ENCODE data around the gene PTGER3.
A peak's percentile ranks its signal among the peaks of the same experiment; 100 is the strongest.

The PTGER3 gene

GRCh38 chr1:71087060-71087459 is 39.4 kb upstream of the PTGER3 start:
- TF ChIP-seq CTCF (IDR thresholded peaks at IDR 0.05) (no peak), ZFX (IDR thresholded peaks at IDR 0.05; ENCODE audit: borderline replicate concordance) (no peak)

GRCh38 chr1:71086331-71086730 is 38.7 kb upstream of the PTGER3 start:
- H3K27ac ChIP-seq = no peak overlapping the region
- TF ChIP-seq ZFX (IDR thresholded peaks at IDR 0.05; ENCODE audit: borderline replicate concordance) (no peak), CTCF (IDR thresholded peaks at IDR 0.05) (no peak)

More at GRCh38 chr1:71087060-71087459, 39.4 kb upstream of the PTGER3 start:
- H3K27ac ChIP-seq = no peak overlapping the region

GRCh38 chr1:71083271-71083670 is 35.7 kb upstream of the PTGER3 start:
- no peak overlapping the region for H3K27ac ChIP-seq
- TF ChIP-seq CTCF (IDR thresholded peaks at IDR 0.05) (no peak), ZFX (IDR thresholded peaks at IDR 0.05; ENCODE audit: borderline replicate concordance) (no peak)

- peak overlapping the region; percentile 90 for H3K27ac ChIP-seq
- TF ChIP-seq CTCF (IDR thresholded peaks at IDR 0.05) = no peak
- TF ChIP-seq ZFX (IDR thresholded peaks at IDR 0.05; ENCODE audit: borderline replicate concordance) = no peak
Observed at GRCh38 chr1:71081697-71082080, 34.1 kb upstream of the PTGER3 start.

GRCh38 chr1:71080739-71081696 is 33.4 kb upstream of the PTGER3 start, which contains the start of gene ZRANB2:
Gene ZRANB2, minus strand, starts transcription at chr1:71081035. Its CDS starts 40 bp downstream, at chr1:71080995.
- peak within 1 kb of the TSS; percentile 90 for H3K27ac ChIP-seq
- TF ChIP-seq ZFX (IDR thresholded peaks at IDR 0.05; ENCODE audit: borderline replicate concordance) = no peak
- TF ChIP-seq CTCF (IDR thresholded peaks at IDR 0.05) = peak; percentile 87

GRCh38 chr1:71080230-71080738 is 32.7 kb upstream of the PTGER3 start:
- no peak for TF ChIP-seq CTCF (IDR thresholded peaks at IDR 0.05)
- no peak for TF ChIP-seq ZFX (IDR thresholded peaks at IDR 0.05; ENCODE audit: borderline replicate concordance)
- peak overlapping the region; percentile 90 for H3K27ac ChIP-seq

GRCh38 chr1:71074681-71075080 is 27.1 kb upstream of the PTGER3 start:
- no peak overlapping the region for H3K27ac ChIP-seq
- TF ChIP-seq CTCF (IDR thresholded peaks at IDR 0.05) (no peak), ZFX (IDR thresholded peaks at IDR 0.05; ENCODE audit: borderline replicate concordance) (no peak)
